Stomach (tissue), 9 donors: ENCODE results near the gene CNPY4. TPM values are rescaled to one million over a fixed set of nuclear protein-coding genes. Genes with fewer than 3 reads are reported as not detected.
"Not testable (repeated sequence)": the region's sequence is repeated elsewhere in the genome, so short reads cannot be mapped to it uniquely, and the experiment has no call there.

Source experiments
- DNase-seq, 2 donors: peaks; one replicate each; pipeline versions ENCODE4 v3.0.0 to v3.0.0-alpha.2; 2013 to 2019
- H3K27ac ChIP-seq, 5 donors: fragments of 200-600 bp in 4 of 5; sonication (generic) in 4 of 5; one replicate each; pipeline ENCODE4 v1.5.1; 2013 to 2019; ENCODE audit warnings: mild to moderate bottlenecking in 1 of 5, moderate library complexity in 1 of 5
- H3K27me3 ChIP-seq, 3 donors: fragments of 200-600 bp; sonication (generic); one replicate each; pipeline ENCODE4 v1.5.1; 2017 to 2019; ENCODE audit warnings: mixed run types in 1 of 3
- H3K36me3 ChIP-seq, 4 donors: fragments of 200-600 bp; sonication (generic); 1 replicate in 3 of 4; 2 replicates in 1 of 4; pipeline ENCODE4 v1.5.1; 2016 to 2019
- H3K4me1 ChIP-seq, 4 donors: fragments of 200-600 bp; sonication (generic); one replicate each; pipeline ENCODE4 v1.5.1; 2016 to 2019
- H3K4me3 ChIP-seq, 4 donors: fragments of 200-600 bp; sonication (generic) in 3 of 4; one replicate each; pipeline ENCODE4 v1.5.1; 2016 to 2019; ENCODE audit warnings: mild to moderate bottlenecking in 1 of 4
- H3K9me3 ChIP-seq, 4 donors: fragments of 200-600 bp; sonication (generic); one replicate each; pipeline ENCODE4 v1.5.1; 2016 to 2019
- EP300 ChIP-seq: sonication (generic); formaldehyde crosslinking; IDR thresholded peaks from one replicate; pipeline ENCODE4 v1.6.1; 2017; ENCODE audit warnings: antibody characterized with exemption
- POLR2A ChIP-seq, 4 donors: fragments of 450-650 bp; IDR thresholded peaks; one replicate each; pipeline ENCODE4 v1.6.1; 2016; ENCODE audit warnings: antibody characterized with exemption in 4 of 4, control low read depth in 2 of 4, mild to moderate bottlenecking in 1 of 4, moderate library complexity in 1 of 4
- POLR2AphosphoS5 ChIP-seq, 3 donors: sonication (generic); formaldehyde crosslinking; IDR thresholded peaks; one replicate each; pipeline ENCODE4 v1.6.1; 2016; ENCODE audit warnings: antibody characterized with exemption in 3 of 3
- WGBS, 5 donors: extraction: QIAGEN DNeasy Blood & Tissue Kit in 3 of 5; methylation state at CpG; one replicate each; pipeline versions ENCODE4 v1.1.5 to v1.1.7; 2013 to 2018; 5-methylcytosine and 5-hydroxymethylcytosine counted together
- intact Hi-C: fragments of 100-400 bp; cut with DNase I; formaldehyde crosslinking; loops from one replicate; pipeline ENCODE4 v1.15.1; 2023; ENCODE audit warnings: low total_unique reads
- polyA plus RNA-seq, 3 donors: library from polyadenylated mRNA; stranded (reverse); fragments of 200-250 nt; gene quantifications; one replicate each; pipeline ENCODE4 v1.2.3, GENCODE V29; 2013
- total RNA-seq, 5 donors: library from RNA; depleted of rRNA; stranded (reverse); fragments of >200 nt; gene quantifications; one replicate each; pipeline versions ENCODE4 v1.1.0 to v1.2.3, GENCODE V29; 2014 to 2016
- TF ChIP-seq, protein P1 (sequence below), 7 experiments: fragments of 450-650 bp in 4 of 7; fragments of 200-600 bp in 3 of 7; sonication (generic) in 3 of 7; IDR thresholded peaks; one replicate each; pipeline ENCODE4 v1.5.1; 2016 to 2019; ENCODE audit warnings: antibody characterized with exemption in 7 of 7, control low read depth in 2 of 7, mild to moderate bottlenecking in 1 of 7
- donor health status: healthy with polysubstance abuse.
- donor health status: Bipolar disorder and iron deficiency.
- donor health status: healthy.

The CNPY4 gene
- total and polyA plus RNA-seq, 8 donors: 0.45 to 10.6 (median 6.0) TPM

DNA sequence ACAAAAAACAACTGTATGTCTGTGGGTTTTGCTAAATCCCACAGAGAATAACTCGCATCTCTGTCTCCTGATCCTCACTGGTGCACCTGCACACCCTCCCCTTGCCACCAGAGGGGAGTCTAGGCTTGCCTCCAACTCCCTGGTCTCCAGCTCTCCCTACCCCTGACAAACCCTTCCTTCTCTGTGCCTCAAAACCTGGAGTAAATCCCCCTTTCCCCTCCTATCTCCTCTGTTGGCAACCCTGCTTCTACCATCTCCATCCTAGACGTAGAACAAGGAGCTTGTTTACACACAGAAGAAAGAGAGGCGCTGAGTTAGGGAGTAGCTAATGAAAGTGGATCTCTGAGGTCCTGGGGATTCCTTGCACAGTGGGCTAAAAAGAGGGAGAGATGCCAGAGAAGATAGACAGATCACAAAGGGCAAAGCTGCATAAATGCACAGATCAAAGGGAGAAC is 13.3 kb downstream of the CNPY4 start:
- Histone ChIP-seq H3K27ac (no peak overlapping the region), H3K36me3 (no peaks in the 10 kb centered on the region), H3K4me3 (no peak overlapping the region), H3K27me3 (no peaks in the 10 kb centered on the region), H3K9me3 (no peaks in the 10 kb centered on the region), H3K4me1 (peaks cover 20 to 41% (median 27%) of the 10 kb centered on the region in 4 donors)
- intact Hi-C loops: loop anchor here (10.0 kb wide), 1 partner anchor 82 kb away; the partner anchor contains the start of gene PVRIG
- WGBS, 5 donors: 13 to 23% (median 20%) methylated on average over 3 of the region's 3 CpGs
- no peak for TF ChIP-seq EP300
- TF ChIP-seq, protein P1, sequence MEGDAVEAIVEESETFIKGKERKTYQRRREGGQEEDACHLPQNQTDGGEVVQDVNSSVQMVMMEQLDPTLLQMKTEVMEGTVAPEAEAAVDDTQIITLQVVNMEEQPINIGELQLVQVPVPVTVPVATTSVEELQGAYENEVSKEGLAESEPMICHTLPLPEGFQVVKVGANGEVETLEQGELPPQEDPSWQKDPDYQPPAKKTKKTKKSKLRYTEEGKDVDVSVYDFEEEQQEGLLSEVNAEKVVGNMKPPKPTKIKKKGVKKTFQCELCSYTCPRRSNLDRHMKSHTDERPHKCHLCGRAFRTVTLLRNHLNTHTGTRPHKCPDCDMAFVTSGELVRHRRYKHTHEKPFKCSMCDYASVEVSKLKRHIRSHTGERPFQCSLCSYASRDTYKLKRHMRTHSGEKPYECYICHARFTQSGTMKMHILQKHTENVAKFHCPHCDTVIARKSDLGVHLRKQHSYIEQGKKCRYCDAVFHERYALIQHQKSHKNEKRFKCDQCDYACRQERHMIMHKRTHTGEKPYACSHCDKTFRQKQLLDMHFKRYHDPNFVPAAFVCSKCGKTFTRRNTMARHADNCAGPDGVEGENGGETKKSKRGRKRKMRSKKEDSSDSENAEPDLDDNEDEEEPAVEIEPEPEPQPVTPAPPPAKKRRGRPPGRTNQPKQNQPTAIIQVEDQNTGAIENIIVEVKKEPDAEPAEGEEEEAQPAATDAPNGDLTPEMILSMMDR (IDR thresholded peaks at IDR 0.05): peak in 5 of 7 experiments; percentile 72 to 97 (median 82)
- peak; percentile 72 to 85 for DNase-seq

DNA sequence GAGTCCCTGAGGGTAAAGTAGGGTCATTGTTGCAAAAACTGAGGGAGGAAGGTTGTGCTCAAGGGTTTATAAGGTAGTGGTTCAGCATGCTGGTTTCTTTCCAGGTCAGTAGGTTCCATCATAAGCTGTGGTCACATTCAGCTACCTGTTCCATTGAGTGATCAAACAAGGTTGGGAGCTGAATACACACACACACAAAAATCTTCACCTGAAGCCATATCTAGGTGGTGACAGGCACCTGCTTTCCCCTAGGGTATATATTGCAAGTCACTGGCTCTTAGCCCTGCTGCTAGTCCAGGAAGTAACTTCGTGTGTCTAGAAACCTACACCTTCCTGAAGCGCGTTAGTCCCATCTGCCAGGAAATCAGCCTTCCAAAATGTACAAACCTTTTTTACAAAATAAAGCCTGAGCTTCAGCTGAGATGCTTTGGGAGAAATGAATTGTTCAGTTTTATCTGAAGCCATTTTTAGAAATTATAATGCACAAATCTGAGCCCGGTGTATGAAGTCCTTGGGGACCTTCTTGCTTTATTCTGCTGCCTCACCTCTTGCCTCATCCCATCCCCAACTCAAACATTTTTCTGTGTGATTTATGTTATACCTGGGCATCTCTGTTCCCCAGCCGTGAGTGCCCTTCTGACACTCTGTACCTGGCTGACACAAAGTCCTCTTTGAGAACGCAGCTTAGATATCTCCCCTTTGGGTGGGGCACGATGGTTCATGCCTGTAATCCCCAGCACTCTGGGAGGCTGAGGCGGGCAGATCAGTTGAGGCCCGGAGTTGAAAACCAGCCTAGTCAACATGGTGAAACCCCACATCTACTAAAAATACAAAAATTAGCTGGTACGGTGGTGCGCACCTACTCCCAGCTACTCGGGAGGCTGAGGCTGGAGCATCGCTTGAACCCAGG is 18.7 kb downstream of the CNPY4 start:
- 47 to 65% (median 61%) methylated on average over 13 of the region's 13 CpGs for WGBS, 5 donors
- TF ChIP-seq POLR2AphosphoS5 (IDR thresholded peaks at IDR 0.05): peak; percentile 6 to 75 (median 61)
- no peak for TF ChIP-seq EP300
- Histone ChIP-seq H3K36me3 (no peaks in the 10 kb centered on the region), H3K9me3 (no peaks in the 10 kb centered on the region), H3K4me1 (peaks cover 5 to 19% (median 11%) of the 10 kb centered on the region in 4 donors), H3K27me3 (no peaks in the 10 kb centered on the region), H3K27ac (peak overlapping the region; percentile 61 to 83 (median 67)), H3K4me3 (no peak overlapping the region)
- peak; percentile 52 to 63 for DNase-seq
- intact Hi-C loops: loop anchor here (10.0 kb wide), 1 partner anchor 77 kb away; the partner anchor contains the start of gene PVRIG

DNA sequence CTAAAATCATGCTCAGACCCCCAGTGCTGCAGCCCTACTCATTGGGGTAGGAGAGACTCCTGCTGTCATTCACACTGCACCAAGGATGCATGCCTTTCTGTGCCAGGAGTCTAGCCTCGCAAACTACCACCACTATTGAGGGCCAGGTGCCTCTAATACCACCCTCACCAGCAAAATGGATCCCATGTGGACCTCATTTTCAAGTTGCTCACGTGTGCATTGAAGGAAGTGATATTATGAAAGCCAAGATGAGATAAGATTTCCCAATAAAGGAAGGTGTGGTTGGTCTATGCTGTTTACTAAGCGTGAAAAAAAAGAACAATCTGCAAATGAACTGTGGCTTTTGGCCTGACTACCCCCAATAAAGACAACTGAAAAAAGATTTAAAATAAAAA is 22.1 kb downstream of the CNPY4 start:
- H3K27ac ChIP-seq: peak overlapping the region; percentile 47 to 76 (median 64)

DNA sequence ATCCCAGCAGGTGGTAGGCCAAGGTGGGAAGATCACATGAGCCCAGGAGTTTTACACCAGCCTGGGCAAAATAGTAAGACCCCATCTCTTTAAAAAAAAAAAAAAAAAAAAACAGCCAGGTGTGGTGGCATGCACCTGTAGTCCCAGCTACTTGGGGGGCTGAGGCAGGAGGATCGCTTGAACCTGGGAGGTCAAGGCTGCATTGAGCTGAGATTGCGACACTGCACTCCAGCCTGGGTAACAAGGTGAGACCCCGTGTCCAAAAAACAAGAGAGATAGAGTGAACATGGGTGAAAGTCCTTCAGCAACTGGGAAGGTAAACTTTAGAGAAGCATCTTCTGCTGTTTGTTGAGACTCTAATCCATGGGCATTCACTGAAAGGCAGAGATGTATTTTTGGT is 23.0 kb downstream of the CNPY4 start:
- H3K27ac ChIP-seq: peak overlapping the region in 3 of 5 donors; percentile 43 to 76 (median 71)
- intact Hi-C loops: no loop called here

More for the DNA sequence above, 22.1 kb downstream of the CNPY4 start:
- peak in 1 of 3 donors; percentile 52 for TF ChIP-seq POLR2AphosphoS5 (IDR thresholded peaks at IDR 0.05)
- no peak for TF ChIP-seq EP300
- intact Hi-C loops: no loop called here
- H3K36me3 ChIP-seq: no peaks in the 10 kb centered on the region
- H3K27me3 ChIP-seq: no peaks in the 10 kb centered on the region
- peak in 1 of 2 donors; percentile 39 for DNase-seq
- no peak overlapping the region for H3K4me3 ChIP-seq
- no peaks in the 10 kb centered on the region for H3K9me3 ChIP-seq
- 30 to 42% (median 39%) methylated on average over 3 of the region's 3 CpGs for WGBS, 5 donors
- H3K4me1 ChIP-seq: peaks cover 5 to 25% (median 11%) of the 10 kb centered on the region in 4 donors

DNA sequence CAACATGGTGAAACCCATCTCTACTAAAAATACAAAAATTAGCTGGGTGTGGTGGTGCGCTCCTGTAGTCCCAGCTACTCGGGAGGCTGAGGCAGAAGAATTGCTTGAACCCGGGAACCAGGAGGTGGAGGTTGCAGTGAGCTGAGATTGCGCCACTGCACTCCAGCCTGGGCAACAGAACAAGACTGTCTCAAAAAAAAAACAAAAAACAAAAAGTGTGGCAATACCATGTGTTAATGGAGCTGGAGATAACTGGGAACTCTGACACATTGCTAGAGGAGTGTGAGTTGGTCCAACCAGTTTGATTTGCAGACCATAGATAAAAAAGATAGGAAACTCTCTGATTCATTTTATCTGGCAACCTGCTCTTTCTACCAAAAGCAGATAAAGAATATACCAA is 26.9 kb downstream of the CNPY4 start:
- intact Hi-C loops, H3K4me3 ChIP-seq, H3K9me3 ChIP-seq, H3K27ac ChIP-seq, H3K27me3 ChIP-seq, H3K36me3 ChIP-seq: not testable (repeated sequence)
- WGBS, 5 donors: 71 to 83% (median 79%) methylated on average over 4 of the region's 4 CpGs
- peaks cover 7 to 49% (median 29%) of the 10 kb centered on the region in 4 donors for H3K4me1 ChIP-seq
- peak in 1 of 2 donors; percentile 18 for DNase-seq

More for the DNA sequence above, 23.0 kb downstream of the CNPY4 start:
- H3K4me3 ChIP-seq: no peak overlapping the region
- peaks cover 5 to 26% (median 11%) of the 10 kb centered on the region in 4 donors for H3K4me1 ChIP-seq
- DNase-seq: no peak
- TF ChIP-seq, protein P1 (IDR thresholded peaks at IDR 0.05): no peak
- TF ChIP-seq POLR2A (IDR thresholded peaks at IDR 0.05) (no peak), EP300 (no peak), POLR2AphosphoS5 (IDR thresholded peaks at IDR 0.05) (no peak)
- no peaks in the 10 kb centered on the region for H3K9me3 ChIP-seq
- WGBS, 5 donors: 92 to 96% (median 96%) methylated on average over 3 of the region's 3 CpGs
- H3K27me3 ChIP-seq: no peaks in the 10 kb centered on the region
- H3K36me3 ChIP-seq: no peaks in the 10 kb centered on the region
